SK-N-SH (cell line): Measurements from ENCODE around the gene TANC2. TPM values are rescaled to one million over a fixed set of nuclear protein-coding genes. Genes with fewer than 3 reads are reported as not detected.

Experiments
- CTCF ChIA-PET: fragments of 300-600, 350-600 bp; formaldehyde crosslinking; extraction: SDS; loops from one replicate; lab custom pipeline; 2021; lab: Yijun Ruan, JAX
- POLR2A ChIA-PET: fragments of 350-600 bp; sonication (Branson Sonifier 250); formaldehyde crosslinking; extraction: SDS; loops from one replicate; lab custom pipeline; 2020; ENCODE audit warnings: antibody characterized with exemption, inconsistent platforms; lab: Yijun Ruan, JAX
- DNase-seq: peaks from one replicate; pipeline ENCODE4 v3.0.0; 2012
- H2AFZ ChIP-seq: fragments of 200-600 bp; sonication (generic); 2 replicates; pipeline ENCODE4 v1.8.1; 2016; ENCODE audit warnings: antibody characterized with exemption, mild to moderate bottlenecking, low read depth
- H3F3A ChIP-seq: fragments of 200-600 bp; sonication (generic); replicated peaks from 2 replicates; pipeline ENCODE3; 2016; ENCODE audit warnings: antibody characterized with exemption, mild to moderate bottlenecking; ENCODE audit not compliant: insufficient read depth
- H3K27ac ChIP-seq, 2 experiments: fragments of 200-500 bp in 1 of 2; fragments of 200-600 bp in 1 of 2; sonication (Bioruptor generic) in 1 of 2; sonication (generic), shearing (Covaris generic) in 1 of 2; 2 replicates each; pipeline versions ENCODE4 v1.5.1 to v1.6.1; 2014 to 2016; ENCODE audit warnings: low read depth in 2 of 2, inconsistent platforms in 1 of 2, low read length in 1 of 2, mild to moderate bottlenecking in 1 of 2, mixed read lengths in 1 of 2
- H3K27me3 ChIP-seq: fragments of 200-600 bp; sonication (generic), shearing (Covaris generic); 2 replicates; pipeline ENCODE4 v1.6.1; 2016; ENCODE audit warnings: mixed run types; ENCODE audit not compliant: insufficient read depth
- H3K36me3 ChIP-seq, 2 experiments: fragments of 200-500 bp in 1 of 2; fragments of 200-600 bp in 1 of 2; sonication (Bioruptor generic) in 1 of 2; sonication (generic) in 1 of 2; replicated peaks in 1 of 2; 2 replicates each; pipeline versions ENCODE3 to v1.5.1; 2014 to 2016; ENCODE audit warnings: low read length in 1 of 2, mild to moderate bottlenecking in 1 of 2; ENCODE audit not compliant: insufficient read depth in 2 of 2, control insufficient read depth in 1 of 2
- H3K4me1 ChIP-seq, 2 experiments: fragments of 200-500 bp in 1 of 2; fragments of 200-600 bp in 1 of 2; sonication (Bioruptor generic) in 1 of 2; sonication (generic), shearing (Covaris generic) in 1 of 2; 2 replicates each; pipeline versions ENCODE4 v1.5.1 to v1.6.1; 2014 to 2016; ENCODE audit warnings: low read depth in 1 of 2, low read length in 1 of 2, mixed run types in 1 of 2; ENCODE audit not compliant: insufficient read depth in 2 of 2, control insufficient read depth in 1 of 2
- H3K4me2 ChIP-seq: fragments of 200-600 bp; sonication (generic), shearing (Covaris generic); 2 replicates; pipeline ENCODE4 v1.6.1; 2017; ENCODE audit warnings: mixed run types
- H3K4me3 ChIP-seq, 2 experiments: fragments of 200-500 bp in 1 of 2; fragments of 200-600 bp in 1 of 2; sonication (Bioruptor generic) in 1 of 2; sonication (generic), shearing (Covaris generic) in 1 of 2; 2 replicates each; pipeline versions ENCODE4 v1.5.1 to v1.8.1; 2014 to 2016; ENCODE audit warnings: low read depth in 2 of 2, inconsistent platforms in 1 of 2, low read length in 1 of 2, mild to moderate bottlenecking in 1 of 2, mixed read lengths in 1 of 2, moderate library complexity in 1 of 2
- H3K79me2 ChIP-seq: fragments of 200-600 bp; sonication (generic); 2 replicates; pipeline ENCODE4 v1.8.1; 2017; ENCODE audit warnings: mild to moderate bottlenecking; ENCODE audit not compliant: insufficient read depth
- H3K9ac ChIP-seq: fragments of 200-600 bp; sonication (generic); 2 replicates; pipeline ENCODE4 v1.6.1; 2017; ENCODE audit warnings: mixed run types
- H3K9me2 ChIP-seq: fragments of 200-600 bp; sonication (generic); 2 replicates; pipeline ENCODE4 v1.6.1; 2017; ENCODE audit warnings: mixed run types
- H3K9me3 ChIP-seq: fragments of 200-600 bp; sonication (generic); 2 replicates; pipeline ENCODE4 v1.6.1; 2017; ENCODE audit warnings: mixed run types, mild to moderate bottlenecking, moderate library complexity
- H4K20me1 ChIP-seq: fragments of 200-600 bp; sonication (generic); 2 replicates; pipeline ENCODE4 v1.6.1; 2017; ENCODE audit warnings: mild to moderate bottlenecking, mixed run types; ENCODE audit not compliant: insufficient read depth
- CHD2 ChIP-seq: fragments of 150-350 bp; IDR thresholded peaks from 2 replicates; pipeline ENCODE4 v1.6.1; 2018; ENCODE audit warnings: low read length; ENCODE audit not compliant: partially characterized antibody
- ELF1 ChIP-seq: IDR thresholded peaks from 2 replicates; pipeline ENCODE4 v1.4.0; 2012
- EP300 ChIP-seq, 2 experiments: IDR thresholded peaks; 2 replicates each; pipeline versions ENCODE4 v1.4.0 to v1.6.1; 2012; ENCODE audit warnings: borderline replicate concordance in 1 of 2, low read depth in 1 of 2, low read length in 1 of 2
- EZH2phosphoT487 ChIP-seq: fragments of 200-600 bp; sonication (generic); IDR thresholded peaks from 2 replicates; pipeline ENCODE4 v1.6.1; 2017; ENCODE audit warnings: low read depth, mixed run types, mild to moderate bottlenecking, antibody characterized with exemption, moderate library complexity, borderline replicate concordance
- FOSL2 ChIP-seq: IDR thresholded peaks from 2 replicates; pipeline ENCODE4 v1.4.0; 2012; ENCODE audit warnings: low read depth, mild to moderate bottlenecking, moderate library complexity, borderline replicate concordance
- JUND ChIP-seq: IDR thresholded peaks from 2 replicates; pipeline ENCODE4 v1.4.0; 2012
- MXI1 ChIP-seq: IDR thresholded peaks from 2 replicates; pipeline ENCODE4 v1.6.1; 2012; ENCODE audit warnings: mild to moderate bottlenecking, low read depth, low read length, improper control_type of control experiment
- NFIC ChIP-seq: IDR thresholded peaks from 2 replicates; pipeline ENCODE4 v1.4.0; 2012; ENCODE audit warnings: borderline replicate concordance
- NRF1 ChIP-seq: IDR thresholded peaks from 2 replicates; pipeline ENCODE4 v1.6.1; 2012; ENCODE audit warnings: low read depth, mild to moderate bottlenecking, low read length
- POLR2AphosphoS5 ChIP-seq: IDR thresholded peaks from 2 replicates; pipeline ENCODE4 v1.6.1; 2012; ENCODE audit warnings: low read depth, low read length
- RFX5 ChIP-seq: IDR thresholded peaks from 2 replicates; pipeline ENCODE4 v1.6.1; 2012; ENCODE audit warnings: mild to moderate bottlenecking, improper control_type of control experiment, low read length
- RXRA ChIP-seq: IDR thresholded peaks from 2 replicates; pipeline ENCODE4 v1.4.0; 2012; ENCODE audit warnings: low read depth, mild to moderate bottlenecking, borderline replicate concordance
- SIN3A ChIP-seq: IDR thresholded peaks from 2 replicates; pipeline ENCODE4 v1.6.1; 2012; ENCODE audit warnings: low read depth, mild to moderate bottlenecking, low read length, moderate library complexity, borderline replicate concordance
- TAF1 ChIP-seq: IDR thresholded peaks from 2 replicates; pipeline ENCODE4 v1.6.1; 2012; ENCODE audit warnings: low read depth, mild to moderate bottlenecking, low read length, moderate library complexity, borderline replicate concordance
- USF1 ChIP-seq: IDR thresholded peaks from 2 replicates; pipeline ENCODE4 v1.4.0; 2012; ENCODE audit warnings: low read depth, borderline replicate concordance
- WGBS: methylation state at CpG from one replicate; pipeline ENCODE4 v1.1.6; 2017; ENCODE audit warnings: low lambda C conversion rate; 5-methylcytosine and 5-hydroxymethylcytosine counted together
- polyA plus RNA-seq, 3 experiments: library from polyadenylated mRNA; depleted of rRNA; stranded (reverse); fragments of >200 nt; gene quantifications; 2 replicates each; pipeline ENCODE4 v1.2.3, GENCODE V29; 2012
- TF ChIP-seq, protein P1 (sequence below): IDR thresholded peaks from 2 replicates; pipeline ENCODE4; 2012
- TF ChIP-seq, protein P2 (sequence below): IDR thresholded peaks from 2 replicates; pipeline ENCODE4 v1.4.0; 2012; ENCODE audit warnings: low read depth, borderline replicate concordance

The TANC2 gene
- polyA plus RNA-seq, 1 of the 3 experiments (the other 2 are of a cell fraction) = 23.0 TPM

DNA sequence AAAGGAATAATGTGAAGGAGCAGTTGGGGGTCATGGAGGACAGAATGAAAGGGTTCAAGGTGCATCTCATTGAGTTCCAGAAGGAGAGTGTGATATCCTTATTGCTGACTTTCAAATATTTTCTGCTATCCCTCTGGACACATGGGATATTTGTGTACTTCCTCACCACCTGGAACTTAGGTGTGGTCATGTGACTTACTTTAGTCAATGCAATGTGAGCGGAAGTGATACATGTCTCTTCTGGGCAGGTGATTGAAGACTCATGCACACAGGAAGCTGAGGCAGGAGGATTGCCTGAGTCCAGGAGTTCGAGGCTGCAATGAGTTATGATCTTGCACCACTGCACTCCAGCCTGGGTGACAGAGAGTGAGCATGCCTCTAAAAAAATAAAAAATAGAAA, 36.7 kb upstream of the TANC2 start:
- POLR2A ChIA-PET = no interaction called here
- TF ChIP-seq NFIC = no peak
- no peak for TF ChIP-seq ELF1
- TF ChIP-seq RXRA = no peak
- no peak for TF ChIP-seq POLR2AphosphoS5
- TF ChIP-seq EZH2phosphoT487 = no peak
- TF ChIP-seq, protein P1, sequence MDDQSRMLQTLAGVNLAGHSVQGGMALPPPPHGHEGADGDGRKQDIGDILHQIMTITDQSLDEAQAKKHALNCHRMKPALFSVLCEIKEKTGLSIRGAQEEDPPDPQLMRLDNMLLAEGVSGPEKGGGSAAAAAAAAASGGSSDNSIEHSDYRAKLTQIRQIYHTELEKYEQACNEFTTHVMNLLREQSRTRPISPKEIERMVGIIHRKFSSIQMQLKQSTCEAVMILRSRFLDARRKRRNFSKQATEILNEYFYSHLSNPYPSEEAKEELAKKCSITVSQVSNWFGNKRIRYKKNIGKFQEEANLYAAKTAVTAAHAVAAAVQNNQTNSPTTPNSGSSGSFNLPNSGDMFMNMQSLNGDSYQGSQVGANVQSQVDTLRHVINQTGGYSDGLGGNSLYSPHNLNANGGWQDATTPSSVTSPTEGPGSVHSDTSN = no peak
- no peak for TF ChIP-seq RFX5
- TF ChIP-seq EP300 (IDR thresholded peaks at IDR 0.05; ENCODE audit: borderline replicate concordance in 1 of 2, low read depth in 1 of 2, low read length in 1 of 2) = no peak
- TF ChIP-seq, all 33 proteins: peak for 0
- H4K20me1 ChIP-seq = no peaks in the 10 kb centered on the region
- no peaks in the 10 kb centered on the region for H3K9me3 ChIP-seq
- peaks cover 0 to 3% of the 10 kb centered on the region in 2 experiments; a peak in 2 of 4 replicates for H3K4me1 ChIP-seq
- no peak overlapping the region for H3K4me3 ChIP-seq
- no peaks in the 10 kb centered on the region for H3F3A ChIP-seq
- no peak for DNase-seq
- H3K9me2 ChIP-seq = no peaks in the 10 kb centered on the region
- no peak overlapping the region for H2AFZ ChIP-seq
- WGBS = 76% methylated on average over 2 of the region's 2 CpGs
- no peaks in the 10 kb centered on the region for H3K36me3 ChIP-seq
- H3K4me2 ChIP-seq = no peak overlapping the region
- H3K9ac ChIP-seq = no peak overlapping the region
- H3K27me3 ChIP-seq = no peaks in the 10 kb centered on the region
- no peaks in the 10 kb centered on the region for H3K79me2 ChIP-seq
- H3K27ac ChIP-seq = no peak overlapping the region
- CTCF ChIA-PET = no interaction called here

DNA sequence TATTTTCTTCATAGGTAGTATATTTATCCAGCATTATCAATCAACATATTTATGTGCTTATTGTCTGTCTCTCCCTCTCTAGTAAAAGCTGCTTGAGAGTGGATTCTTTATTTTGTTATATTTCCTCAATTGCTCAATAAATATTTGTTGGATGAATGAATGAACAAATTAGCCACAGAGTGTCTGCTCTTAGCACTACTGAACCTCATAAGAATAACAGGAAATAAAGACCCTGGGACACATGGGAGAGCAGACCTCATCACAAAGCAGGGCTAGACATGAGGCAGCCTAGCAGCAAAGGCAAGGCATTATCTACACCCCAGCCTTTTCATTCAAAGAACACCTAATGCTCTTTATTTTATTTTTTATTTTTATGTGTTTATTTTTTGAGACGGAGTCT, 34.9 kb upstream of the TANC2 start:
- Histone ChIP-seq H3F3A (no peaks in the 10 kb centered on the region), H3K4me1 (peaks cover 0 to 2% of the 10 kb centered on the region in 2 experiments; a peak in 1 of 4 replicates), H3K27ac (no peak overlapping the region), H3K4me2 (no peak overlapping the region), H3K9me3 (no peaks in the 10 kb centered on the region), H3K9ac (no peak overlapping the region), H3K4me3 (no peak overlapping the region), H2AFZ (no peak overlapping the region), H3K27me3 (no peaks in the 10 kb centered on the region), H4K20me1 (no peaks in the 10 kb centered on the region), H3K79me2 (no peaks in the 10 kb centered on the region), H3K36me3 (no peaks in the 10 kb centered on the region), H3K9me2 (no peaks in the 10 kb centered on the region)
- TF ChIP-seq NFIC = no peak
- TF ChIP-seq TAF1 = no peak
- TF ChIP-seq EZH2phosphoT487 = no peak
- no peak for TF ChIP-seq CHD2
- TF ChIP-seq JUND = no peak
- no peak for TF ChIP-seq SIN3A
- TF ChIP-seq, protein P1 = no peak
- no peak for TF ChIP-seq RFX5
- TF ChIP-seq NRF1 = no peak
- TF ChIP-seq MXI1 = no peak
- TF ChIP-seq, protein P2, sequence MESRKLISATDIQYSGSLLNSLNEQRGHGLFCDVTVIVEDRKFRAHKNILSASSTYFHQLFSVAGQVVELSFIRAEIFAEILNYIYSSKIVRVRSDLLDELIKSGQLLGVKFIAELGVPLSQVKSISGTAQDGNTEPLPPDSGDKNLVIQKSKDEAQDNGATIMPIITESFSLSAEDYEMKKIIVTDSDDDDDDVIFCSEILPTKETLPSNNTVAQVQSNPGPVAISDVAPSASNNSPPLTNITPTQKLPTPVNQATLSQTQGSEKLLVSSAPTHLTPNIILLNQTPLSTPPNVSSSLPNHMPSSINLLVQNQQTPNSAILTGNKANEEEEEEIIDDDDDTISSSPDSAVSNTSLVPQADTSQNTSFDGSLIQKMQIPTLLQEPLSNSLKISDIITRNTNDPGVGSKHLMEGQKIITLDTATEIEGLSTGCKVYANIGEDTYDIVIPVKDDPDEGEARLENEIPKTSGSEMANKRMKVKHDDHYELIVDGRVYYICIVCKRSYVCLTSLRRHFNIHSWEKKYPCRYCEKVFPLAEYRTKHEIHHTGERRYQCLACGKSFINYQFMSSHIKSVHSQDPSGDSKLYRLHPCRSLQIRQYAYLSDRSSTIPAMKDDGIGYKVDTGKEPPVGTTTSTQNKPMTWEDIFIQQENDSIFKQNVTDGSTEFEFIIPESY = no peak
- no peak for TF ChIP-seq ELF1
- no peak for TF ChIP-seq USF1
- TF ChIP-seq FOSL2 = no peak
- 92% methylated on average over 1 of the region's 1 CpG for WGBS
- CTCF ChIA-PET = interaction anchor here (1.1 kb wide), 1 partner anchor 28 kb away, joined by 3 read pairs; no protein-coding TSS in a partner anchor
- POLR2A ChIA-PET = no interaction called here
- no peak for DNase-seq
